ENCODE results near the gene PPP3R1.

The PPP3R1 gene

GRCh38 chr2:68252400-68253218, at the start of gene PPP3R1:
Gene PPP3R1 (minus strand): TSS chr2:68252532. CDS start chr2:68252127, 405 bp downstream.
- DNase-seq (ENCODE audit: low read depth in 4 of 4, low spot score in 1 of 4), result peak; percentile 73 to 91 (median 90)

DNA sequence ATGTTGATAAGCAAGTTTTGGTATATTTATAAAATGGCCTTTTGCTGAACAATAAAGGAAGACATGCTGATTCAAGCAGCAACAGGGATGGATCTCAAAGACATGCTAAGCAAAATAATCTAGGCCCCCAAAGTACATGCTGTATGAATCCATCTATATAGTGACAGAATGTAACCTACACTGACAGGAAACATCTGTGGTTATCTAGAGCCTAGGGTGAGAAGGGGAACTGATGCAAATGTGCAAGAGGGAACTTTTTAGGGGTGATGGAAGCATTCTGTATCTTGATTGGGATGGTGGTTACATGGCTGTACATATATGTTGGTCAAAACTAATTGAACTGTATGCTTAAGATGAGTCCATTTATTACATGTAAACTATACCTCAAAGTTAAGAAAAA, 43.2 kb upstream of the PPP3R1 start:
- no peak for DNase-seq (ENCODE audit: low read depth in 4 of 4, low spot score in 1 of 4)

- DNase-seq (ENCODE audit: low read depth in 4 of 4, low spot score in 1 of 4), result no peak
Measured at GRCh38 chr2:68294913-68295312, 42.6 kb upstream of the PPP3R1 start.

DNA sequence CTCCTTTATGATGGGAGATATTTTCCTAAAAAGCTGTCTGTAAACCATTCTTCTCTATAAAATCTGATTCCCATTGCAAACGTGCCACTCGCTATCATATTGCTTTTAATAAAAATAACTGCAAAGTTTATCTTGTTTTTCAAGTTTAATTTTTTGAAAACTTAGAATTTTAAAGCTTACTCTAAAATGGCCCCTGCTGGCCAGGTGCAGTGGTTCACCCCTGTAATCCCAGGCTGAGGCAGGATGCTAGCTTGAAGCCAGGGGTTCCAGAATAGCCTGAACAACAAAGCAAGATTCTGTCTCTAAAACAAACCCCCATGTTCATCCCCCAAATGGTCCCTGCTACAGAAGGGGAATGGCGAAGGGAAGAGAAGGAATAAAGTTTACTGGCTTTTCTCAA, 41.9 kb upstream of the PPP3R1 start:
- no peak for DNase-seq (ENCODE audit: low read depth in 4 of 4, low spot score in 1 of 4)

DNA sequence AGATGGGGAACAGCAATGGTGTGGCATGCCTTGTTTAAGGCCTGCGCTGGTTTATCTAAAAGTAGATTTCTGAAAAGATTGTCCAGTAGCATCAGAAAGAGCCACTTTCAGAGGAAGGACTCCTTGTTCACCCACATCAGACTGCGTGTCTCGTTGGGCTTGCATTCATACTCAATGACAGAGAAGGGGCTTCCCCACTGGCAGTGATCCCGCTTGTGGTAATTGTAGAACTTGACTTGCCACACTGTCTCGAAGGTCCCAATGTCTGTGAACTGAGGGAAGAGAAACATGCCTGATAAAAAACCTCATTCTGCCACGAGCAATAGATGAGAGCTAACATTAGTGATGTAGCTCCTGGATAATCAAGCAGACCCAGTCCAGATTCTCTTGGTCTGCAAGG, 41.4 kb upstream of the PPP3R1 start:
- no peak for DNase-seq (ENCODE audit: low read depth in 4 of 4, low spot score in 1 of 4)

GRCh38 chr2:68293024-68293423, 40.7 kb upstream of the PPP3R1 start:
- no peak for DNase-seq (ENCODE audit: low read depth in 4 of 4, low spot score in 1 of 4)

GRCh38 chr2:68292108-68292710, 39.9 kb upstream of the PPP3R1 start:
- DNase-seq (ENCODE audit: low read depth in 4 of 4, low spot score in 1 of 4), result no peak

GRCh38 chr2:68291314-68291713, 39.0 kb upstream of the PPP3R1 start:
- no peak for DNase-seq (ENCODE audit: low read depth in 4 of 4, low spot score in 1 of 4)

DNA sequence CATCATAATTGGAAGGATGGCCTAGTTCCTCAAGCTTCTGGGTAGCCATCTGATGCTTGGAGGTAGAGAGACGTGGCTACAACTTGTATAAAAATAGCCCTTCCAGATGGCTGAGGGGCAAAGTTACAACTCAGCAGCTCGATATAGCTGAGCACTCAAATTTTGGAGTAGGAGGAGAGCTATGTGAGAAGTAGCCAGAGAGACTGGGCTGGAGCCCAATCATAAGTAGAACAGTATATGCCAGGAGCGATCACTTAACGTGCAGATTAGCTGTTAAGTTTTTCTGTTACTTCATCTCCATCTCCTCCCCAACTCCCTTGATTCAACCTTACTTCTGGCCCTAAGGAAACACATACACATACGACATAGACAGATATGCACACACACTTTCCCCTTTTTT, 38.6 kb upstream of the PPP3R1 start:
- no peak for DNase-seq (ENCODE audit: low read depth in 4 of 4, low spot score in 1 of 4)

- no peak for DNase-seq (ENCODE audit: low read depth in 4 of 4, low spot score in 1 of 4)
Measured at GRCh38 chr2:68287580-68288441, 35.5 kb upstream of the PPP3R1 start.

DNA sequence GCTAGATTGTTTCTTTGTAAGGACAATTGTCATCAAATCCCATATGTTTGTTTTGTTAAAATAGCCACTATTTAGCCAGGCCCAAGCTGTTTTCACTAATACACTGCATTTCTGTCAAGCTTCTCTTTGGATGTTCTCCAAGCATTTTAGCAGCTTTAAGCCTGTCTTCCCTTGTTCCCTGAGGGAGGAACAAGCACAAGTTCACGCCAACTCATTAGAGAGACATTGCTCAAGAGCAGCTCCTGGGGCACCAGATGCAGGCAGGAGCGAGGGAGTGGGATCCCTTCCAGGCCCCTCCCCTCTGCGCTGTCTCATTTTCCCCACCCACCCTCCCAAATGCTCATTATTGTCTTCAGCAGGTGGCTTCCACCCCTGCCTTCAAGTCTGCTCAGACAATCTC, 32.6 kb upstream of the PPP3R1 start:
- no peak for DNase-seq (ENCODE audit: low read depth in 4 of 4, low spot score in 1 of 4)

- no peak for DNase-seq (ENCODE audit: low read depth in 4 of 4, low spot score in 1 of 4)
Measured at GRCh38 chr2:68283419-68283812, 31.1 kb upstream of the PPP3R1 start.

- DNase-seq (ENCODE audit: low read depth in 4 of 4, low spot score in 1 of 4), result no peak
Measured at GRCh38 chr2:68282811-68283418, 30.6 kb upstream of the PPP3R1 start.

DNA sequence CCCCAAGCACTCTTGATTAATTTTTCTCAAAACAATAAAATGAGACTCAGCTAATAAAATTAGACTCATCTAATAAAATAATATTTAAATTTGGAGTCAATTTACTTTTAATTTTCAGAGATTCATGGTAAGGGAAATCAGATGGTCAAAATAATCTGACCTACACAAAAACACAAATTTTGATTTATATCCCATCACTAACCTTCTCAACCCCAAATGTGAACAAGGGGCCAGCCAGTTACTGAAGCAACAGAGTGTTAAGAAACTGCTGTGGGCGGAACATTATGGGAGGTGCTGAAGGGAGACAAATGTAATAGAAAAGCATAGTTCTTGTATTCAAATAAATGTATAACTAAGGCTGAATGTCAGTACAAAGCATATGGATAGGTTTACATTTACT, 28.5 kb upstream of the PPP3R1 start:
- DNase-seq (ENCODE audit: low read depth in 4 of 4, low spot score in 1 of 4), result no peak

- DNase-seq (ENCODE audit: low read depth in 4 of 4, low spot score in 1 of 4), result no peak
Measured at GRCh38 chr2:68280348-68280747, 28.0 kb upstream of the PPP3R1 start.

GRCh38 chr2:68279691-68280090, 27.4 kb upstream of the PPP3R1 start:
- DNase-seq (ENCODE audit: low read depth in 4 of 4, low spot score in 1 of 4), result no peak

DNA sequence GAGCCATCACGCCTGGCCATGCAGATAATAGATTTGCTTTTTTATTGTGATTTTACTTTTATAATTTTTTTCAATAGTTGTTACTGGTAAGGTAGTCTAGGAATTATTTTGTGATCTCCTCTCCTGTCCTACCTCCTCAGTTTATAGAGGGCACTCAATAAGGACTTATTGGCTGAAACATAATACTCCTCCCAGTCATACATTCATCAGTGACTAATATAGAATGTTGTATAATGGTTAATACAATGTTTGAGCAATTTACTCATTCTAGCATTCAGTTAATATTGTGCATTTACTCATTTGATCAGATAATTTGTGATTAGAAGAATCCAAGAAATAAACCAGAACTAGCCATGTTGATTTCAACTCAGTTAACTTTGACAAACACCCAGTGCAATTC, 25.8 kb upstream of the PPP3R1 start:
- no peak for DNase-seq (ENCODE audit: low read depth in 4 of 4, low spot score in 1 of 4)

DNA sequence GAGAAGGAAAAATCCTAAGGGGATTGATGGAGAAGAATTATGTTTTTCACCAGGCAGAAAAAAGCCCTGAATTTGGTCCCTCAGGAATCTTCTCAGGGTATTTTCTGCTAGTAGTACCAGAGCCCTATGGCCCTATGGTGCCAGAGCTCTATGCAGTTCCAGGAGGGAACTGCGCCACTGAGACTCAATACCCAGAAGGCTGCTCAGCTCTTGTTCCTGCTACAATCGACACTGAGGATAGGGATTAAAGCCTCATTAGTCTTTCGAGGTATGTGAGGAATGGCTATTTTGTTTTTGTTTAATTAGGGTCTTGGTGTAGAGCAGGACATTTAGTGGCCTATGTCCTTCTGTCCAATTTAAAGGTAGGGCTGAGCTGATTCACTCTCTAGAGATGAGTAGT, 21.7 kb upstream of the PPP3R1 start:
- no peak for DNase-seq (ENCODE audit: low read depth in 4 of 4, low spot score in 1 of 4)

DNA sequence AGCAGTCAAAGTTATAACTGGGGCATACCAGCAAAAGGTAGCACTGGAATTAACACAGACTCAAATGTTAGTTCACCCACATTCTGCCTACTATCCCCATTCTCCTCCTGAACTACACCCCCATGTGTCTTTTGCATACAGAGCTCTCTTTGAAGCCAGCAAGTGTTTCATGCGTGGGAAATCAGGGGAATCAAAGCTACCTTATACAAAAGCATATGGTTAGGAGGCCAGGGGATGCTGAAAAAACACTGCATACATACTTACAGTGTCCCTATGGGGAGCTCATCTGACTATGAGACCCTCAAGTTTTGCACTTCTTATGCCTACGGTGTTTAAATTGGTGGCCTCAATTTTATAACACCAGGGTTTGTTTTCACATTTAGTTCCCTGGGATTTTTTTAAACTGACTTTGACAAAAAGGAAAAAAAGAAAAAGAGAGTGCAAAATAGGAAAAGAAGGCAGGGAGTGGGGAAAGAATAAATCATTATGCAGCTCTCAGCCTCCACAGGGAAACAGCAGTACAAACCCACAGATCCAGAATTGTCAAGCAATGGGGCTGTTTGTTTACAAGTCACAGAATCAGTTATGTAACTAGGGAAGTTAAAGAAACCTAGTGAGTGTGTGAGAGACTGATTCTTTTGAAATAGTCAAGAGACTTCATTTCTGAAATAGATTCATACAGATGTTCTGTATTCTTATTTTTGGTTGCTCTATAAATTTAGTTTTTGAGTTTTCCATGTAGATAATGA, 20.1 kb upstream of the PPP3R1 start:
- no peak for DNase-seq (ENCODE audit: low read depth in 4 of 4, low spot score in 1 of 4)

DNA sequence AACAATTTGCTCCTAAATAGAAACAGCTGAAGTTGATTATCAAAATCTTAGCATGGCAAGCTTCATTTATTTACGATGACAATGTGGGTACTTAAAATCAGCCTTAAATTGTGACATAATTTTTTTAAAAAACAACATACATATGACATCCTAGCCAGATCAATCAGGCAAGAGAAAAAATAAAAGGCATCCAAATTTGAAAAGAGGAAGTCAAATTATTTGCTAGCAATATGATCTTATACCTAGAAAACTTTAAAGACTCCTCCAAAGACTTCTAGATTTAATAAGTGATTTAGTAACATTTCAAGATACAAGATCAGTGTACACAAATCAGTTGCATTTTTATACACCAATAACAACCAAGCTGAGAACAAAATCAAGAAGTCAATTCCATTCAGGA, 14.3 kb upstream of the PPP3R1 start:
- no peak for DNase-seq (ENCODE audit: low read depth in 4 of 4, low spot score in 1 of 4)

GRCh38 chr2:68263632-68264031, 11.3 kb upstream of the PPP3R1 start:
- no peak for DNase-seq (ENCODE audit: low read depth in 4 of 4, low spot score in 1 of 4)
